Activated B cell treated with CpG ODN at 0.5 μM for 24 hours (primary cell): Measurements from ENCODE around the gene POLN. TPM values are rescaled to one million over a fixed set of nuclear protein-coding genes. Genes with fewer than 3 reads are reported as not detected.

Experiments used
- ATAC-seq: fragments of 200-7000 bp; cut with Tn5 transposase; one replicate; pipeline ENCODE4 v1.10.0; 2021; ENCODE audit warnings: low read depth, mild to moderate bottlenecking, moderate library complexity
- CTCF ChIA-PET: fragments of 350-600 bp; sonication (Branson Sonifier 250); formaldehyde crosslinking; loops from one replicate; lab custom pipeline; 2021; ENCODE audit warnings: antibody characterized with exemption; lab: Charles Lee
- POLR2A ChIA-PET: fragments of 350-600 bp; sonication (Branson Sonifier 250); formaldehyde crosslinking; loops from one replicate; lab custom pipeline; 2021; ENCODE audit warnings: antibody characterized with exemption; lab: Charles Lee
- DNase-seq: peaks from one replicate; pipeline ENCODE4 v3.0.0; 2022
- H3K27ac Mint-ChIP-seq: one replicate; pipeline ENCODE4 v1.8.0; 2020; ENCODE audit warnings: mixed read lengths
- H3K27me3 Mint-ChIP-seq: one replicate; pipeline ENCODE4 v1.8.0; 2021; ENCODE audit warnings: mixed read lengths
- H3K36me3 Mint-ChIP-seq: one replicate; pipeline ENCODE4 v1.8.0; 2021; ENCODE audit warnings: low read depth, mixed read lengths
- H3K4me1 Mint-ChIP-seq: one replicate; pipeline ENCODE4 v1.8.0; 2021; ENCODE audit warnings: mixed read lengths
- H3K4me3 Mint-ChIP-seq: one replicate; pipeline ENCODE4 v1.8.0; 2020; ENCODE audit warnings: mild to moderate bottlenecking, mixed read lengths
- H3K9me3 Mint-ChIP-seq: one replicate; pipeline ENCODE4 v1.8.0; 2020; ENCODE audit warnings: mixed read lengths
- CTCF ChIP-seq: fragments of 200-600 bp; IDR thresholded peaks from one replicate; pipeline ENCODE4 v1.8.0; 2022; ENCODE audit warnings: antibody characterized with exemption, mild to moderate bottlenecking
- intact Hi-C: fragments of 100-400 bp; cut with micrococcal nuclease; formaldehyde crosslinking; loops from one replicate; pipeline ENCODE4 v1.15.1; 2024
- total RNA-seq: library from RNA; stranded (reverse); gene quantifications from 2 replicates; pipeline ENCODE4 v1.2.3, GENCODE V29; 2022

POLN gene
- total RNA-seq, 1 donor from 2014 or later: 1.4 TPM

DNA sequence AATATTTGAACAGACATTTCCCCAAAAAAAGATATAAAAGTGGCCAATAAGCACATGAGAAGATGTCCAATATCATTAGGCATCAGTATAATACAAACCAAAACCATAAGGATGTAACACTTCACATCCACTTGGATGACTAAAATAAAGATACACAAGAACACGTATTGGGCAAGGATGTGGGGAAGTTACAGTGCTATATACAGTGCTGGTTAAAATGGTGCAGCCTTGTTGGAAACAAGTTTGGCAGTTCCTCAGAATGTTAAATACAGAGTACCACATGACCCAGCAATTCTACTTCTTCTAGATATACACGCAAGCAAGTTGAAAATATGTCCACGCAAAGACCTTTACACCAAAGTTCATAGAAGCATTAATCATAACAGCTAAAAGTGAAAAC is 58.9 kb downstream of the POLN start:
- Mint-ChIP-seq H3K36me3 (peaks cover 15% of the 10 kb centered on the region), H3K27ac (no peak overlapping the region), H3K27me3 (no peaks in the 10 kb centered on the region), H3K9me3 (peaks cover 20% of the 10 kb centered on the region), H3K4me1 (no peaks in the 10 kb centered on the region), H3K4me3 (no peak overlapping the region)
- no peak for TF ChIP-seq CTCF
- POLR2A ChIA-PET: no interaction called here
- ATAC-seq: no peak
- intact Hi-C loops: no loop called here
- CTCF ChIA-PET: no interaction called here
- DNase-seq: no peak

DNA sequence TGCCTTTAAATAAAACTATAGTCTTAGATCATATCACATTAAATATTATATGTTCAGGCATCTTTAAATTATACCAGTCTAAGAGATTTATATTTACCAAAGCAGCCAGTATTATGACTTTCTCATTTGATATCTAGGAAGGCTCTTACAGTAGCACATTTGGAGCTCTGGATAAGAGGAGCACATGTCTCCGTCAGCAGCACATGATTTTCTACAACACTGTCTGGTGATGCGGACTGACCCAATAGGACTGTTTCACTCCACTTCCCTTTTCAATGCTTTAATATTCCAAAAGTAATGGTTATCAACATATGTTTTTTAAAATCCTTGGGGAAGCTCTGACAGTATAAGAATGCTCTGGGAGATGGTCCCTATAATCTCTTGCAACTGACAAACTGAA is 61.5 kb downstream of the POLN start:
- Mint-ChIP-seq H3K36me3 (peaks cover 4% of the 10 kb centered on the region), H3K27ac (no peak overlapping the region), H3K4me1 (no peaks in the 10 kb centered on the region), H3K4me3 (no peak overlapping the region), H3K27me3 (no peaks in the 10 kb centered on the region), H3K9me3 (peaks cover 6% of the 10 kb centered on the region)
- no peak for TF ChIP-seq CTCF
- POLR2A ChIA-PET: no interaction called here
- no peak for DNase-seq
- CTCF ChIA-PET: no interaction called here
- ATAC-seq: no peak
- intact Hi-C loops: no loop called here

- Mint-ChIP-seq H3K27ac (no peak overlapping the region), H3K36me3 (peaks cover 4% of the 10 kb centered on the region), H3K4me1 (no peaks in the 10 kb centered on the region), H3K27me3 (no peaks in the 10 kb centered on the region), H3K9me3 (peaks cover 6% of the 10 kb centered on the region), H3K4me3 (no peak overlapping the region)
- DNase-seq (no peak), ATAC-seq (no peak)
- TF ChIP-seq CTCF: no peak
- CTCF ChIA-PET: no interaction called here
- intact Hi-C loops: no loop called here
- POLR2A ChIA-PET: no interaction called here
Measured at GRCh38 chr4:2179717-2180116, 62.2 kb downstream of the POLN start.

DNA sequence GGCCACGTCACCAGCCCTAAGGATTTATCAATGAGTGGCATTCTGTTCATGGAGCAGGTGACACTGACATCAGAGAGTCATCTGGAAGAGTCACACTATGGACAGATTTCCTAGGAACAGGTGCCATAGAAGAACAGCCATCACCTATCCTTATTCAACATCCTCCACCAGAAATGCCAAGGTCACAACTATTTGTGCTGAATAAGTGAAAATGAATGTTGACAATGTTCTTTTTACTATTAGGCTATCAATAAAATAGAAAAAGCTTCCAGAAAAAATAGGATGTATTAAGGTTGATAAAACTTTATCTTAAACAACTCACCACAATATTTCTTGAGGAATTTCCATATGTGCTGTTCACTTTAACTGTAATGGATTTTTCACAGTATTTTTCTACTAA is 62.9 kb downstream of the POLN start:
- Mint-ChIP-seq H3K36me3 (peaks cover 4% of the 10 kb centered on the region), H3K9me3 (peaks cover 6% of the 10 kb centered on the region), H3K27ac (no peak overlapping the region), H3K4me1 (no peaks in the 10 kb centered on the region), H3K27me3 (no peaks in the 10 kb centered on the region), H3K4me3 (no peak overlapping the region)
- TF ChIP-seq CTCF: no peak
- ChIA-PET POLR2A (no interaction called here), CTCF (no interaction called here)
- ATAC-seq (no peak), DNase-seq (no peak)
- intact Hi-C loops: no loop called here

DNA sequence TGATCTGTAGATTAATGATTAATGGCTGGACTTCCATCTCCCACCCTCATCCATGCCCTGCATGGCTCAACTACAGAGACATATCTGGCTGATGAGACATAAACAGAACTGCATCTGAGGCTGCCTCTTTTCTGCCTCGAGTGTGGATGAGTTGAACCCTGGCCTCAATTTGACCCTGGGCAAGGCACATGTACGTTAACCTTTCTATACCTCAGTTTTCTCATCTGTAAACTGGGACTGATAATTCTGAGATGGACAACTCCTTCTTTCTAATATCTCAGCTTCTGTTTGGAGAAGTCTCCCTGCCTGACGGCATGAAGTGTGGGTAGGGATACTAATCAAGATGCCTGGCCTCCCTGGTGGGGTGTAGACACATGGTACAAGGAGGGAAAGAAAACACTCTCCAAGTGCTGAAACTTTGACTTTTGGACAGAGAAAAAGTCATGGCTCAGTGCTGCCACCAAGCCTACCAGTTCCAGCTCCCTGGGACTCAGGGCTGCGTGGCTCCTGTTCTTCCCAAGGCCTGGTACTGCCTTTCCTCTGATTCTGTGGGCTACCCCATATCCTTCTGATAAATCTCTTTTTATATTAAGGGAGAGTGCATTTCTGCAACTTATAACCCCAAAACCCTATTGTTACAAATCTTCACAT is 64.4 kb downstream of the POLN start:
- no peak overlapping the region for H3K4me3 Mint-ChIP-seq
- H3K9me3 Mint-ChIP-seq: peaks cover 5% of the 10 kb centered on the region
- H3K27ac Mint-ChIP-seq: no peak overlapping the region
- no peaks in the 10 kb centered on the region for H3K4me1 Mint-ChIP-seq
- ChIA-PET CTCF (no interaction called here), POLR2A (no interaction called here)
- intact Hi-C loops: no loop called here
- no peak for ATAC-seq
- DNase-seq: no peak
- peaks cover 2% of the 10 kb centered on the region for H3K36me3 Mint-ChIP-seq
- no peak for TF ChIP-seq CTCF
- H3K27me3 Mint-ChIP-seq: no peaks in the 10 kb centered on the region
